Measurements from ENCODE around the gene SPATS2L.

The SPATS2L gene

DNA sequence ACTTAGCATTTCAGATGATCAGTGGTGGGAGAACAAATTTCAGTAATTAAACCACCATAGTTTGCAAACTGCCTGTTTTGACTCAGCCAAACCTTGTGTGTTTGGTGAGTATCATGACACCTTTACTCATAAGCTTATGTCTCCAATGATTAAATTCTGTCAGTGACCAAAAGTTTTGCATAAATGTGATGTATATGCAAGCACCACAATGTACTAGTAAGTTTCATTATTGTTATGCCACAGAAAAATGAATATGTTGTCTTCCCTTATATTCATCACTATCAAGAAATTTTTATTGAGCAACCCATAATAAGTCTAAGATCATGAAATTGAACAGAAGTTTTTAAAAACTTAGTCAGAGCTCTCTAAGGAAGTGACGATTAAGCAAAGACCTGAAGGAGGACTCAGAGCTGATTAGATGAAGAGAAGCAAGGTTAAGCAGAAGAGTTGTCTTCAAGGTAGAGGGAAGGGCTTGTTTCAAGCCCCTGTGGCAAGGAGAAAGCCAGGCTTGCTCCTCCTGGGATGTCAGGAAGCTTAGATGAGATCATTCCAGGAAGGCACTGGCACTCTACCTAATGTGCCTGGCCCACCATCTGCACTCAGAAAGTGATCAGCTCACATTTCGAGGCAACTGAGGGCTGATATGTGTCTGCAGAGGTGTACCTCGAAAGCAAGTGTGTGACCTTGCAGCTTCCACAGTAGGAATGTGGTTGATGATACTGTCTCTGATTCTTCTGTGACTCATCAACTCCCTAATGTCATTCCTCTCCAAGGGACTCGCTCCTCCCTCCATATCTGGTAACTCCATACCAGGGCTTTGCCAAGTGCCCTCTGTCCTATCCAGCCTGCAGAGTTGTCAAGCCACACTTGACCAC lies 148.7 kb downstream of the SPATS2L start:
- Histone ChIP-seq H3K36me3 (ENCODE audit: low read depth) (peaks cover 8% of the 10 kb centered on the region), H3K4me1 (ENCODE audit: insufficient read depth, poor library complexity, severe bottlenecking) (no peaks in the 10 kb centered on the region), H3K27ac (ENCODE audit: poor library complexity, severe bottlenecking) (no peak overlapping the region), H3K27me3 (ENCODE audit: insufficient read depth, poor library complexity, severe bottlenecking) (no peaks in the 10 kb centered on the region), H3K9me3 (ENCODE audit: severe bottlenecking) (no peaks in the 10 kb centered on the region), H3K4me3 (ENCODE audit: severe bottlenecking) (no peak overlapping the region)
- TF ChIP-seq CTCF (IDR thresholded peaks at IDR 0.05; ENCODE audit: poor library complexity, severe bottlenecking): no peak
- 0 out of 3 replicates have a peak, but pooled peaks have one; percentile 33 for ATAC-seq (ENCODE audit: low read depth)
- DNase-seq (ENCODE audit: low spot score): no peak

- no peak overlapping the region for H3K4me3 ChIP-seq (ENCODE audit: severe bottlenecking)
Observed at GRCh38 chr2:200455958-200456421, 149.5 kb downstream of the SPATS2L start.

GRCh38 chr2:200456567-200456966 lies 150.1 kb downstream of the SPATS2L start:
- TF ChIP-seq CTCF (IDR thresholded peaks at IDR 0.05; ENCODE audit: poor library complexity, severe bottlenecking): no peak
- Histone ChIP-seq H3K4me1 (ENCODE audit: insufficient read depth, poor library complexity, severe bottlenecking) (no peaks in the 10 kb centered on the region), H3K27ac (ENCODE audit: poor library complexity, severe bottlenecking) (no peak overlapping the region), H3K9me3 (ENCODE audit: severe bottlenecking) (no peaks in the 10 kb centered on the region), H3K36me3 (ENCODE audit: low read depth) (peaks cover 15% of the 10 kb centered on the region), H3K4me3 (ENCODE audit: severe bottlenecking) (no peak overlapping the region), H3K27me3 (ENCODE audit: insufficient read depth, poor library complexity, severe bottlenecking) (no peaks in the 10 kb centered on the region)
- ATAC-seq (ENCODE audit: low read depth) (no peak), DNase-seq (ENCODE audit: low spot score) (no peak)

More at GRCh38 chr2:200455958-200456421, 149.5 kb downstream of the SPATS2L start:
- DNase-seq (ENCODE audit: low spot score) (no peak), ATAC-seq (ENCODE audit: low read depth) (no peak)
- no peak for TF ChIP-seq CTCF (IDR thresholded peaks at IDR 0.05; ENCODE audit: poor library complexity, severe bottlenecking)
- Histone ChIP-seq H3K36me3 (ENCODE audit: low read depth) (peaks cover 10% of the 10 kb centered on the region), H3K27me3 (ENCODE audit: insufficient read depth, poor library complexity, severe bottlenecking) (no peaks in the 10 kb centered on the region), H3K4me1 (ENCODE audit: insufficient read depth, poor library complexity, severe bottlenecking) (no peaks in the 10 kb centered on the region), H3K9me3 (ENCODE audit: severe bottlenecking) (no peaks in the 10 kb centered on the region), H3K27ac (ENCODE audit: poor library complexity, severe bottlenecking) (no peak overlapping the region)

DNA sequence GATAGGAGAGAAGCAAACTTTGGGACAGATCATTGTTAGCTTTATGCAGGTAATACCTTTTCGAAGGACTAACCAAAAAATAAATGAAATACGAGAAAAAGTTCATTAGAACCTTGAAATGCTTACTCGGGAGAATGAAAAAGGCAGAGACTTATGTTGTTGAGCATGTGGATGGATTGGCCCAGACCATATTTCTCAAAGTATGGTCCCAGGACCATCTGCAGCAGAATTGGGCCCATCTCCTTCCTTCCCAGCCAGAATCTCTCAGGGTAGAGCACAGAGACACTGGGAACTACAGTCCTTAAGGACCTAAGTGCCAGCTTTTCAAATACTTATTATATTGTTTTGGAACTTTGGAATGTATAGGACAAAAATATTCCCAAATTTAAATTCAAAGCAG lies 152.6 kb downstream of the SPATS2L start:
- DNase-seq (ENCODE audit: low spot score): no peak
- no peaks in the 10 kb centered on the region for H3K27me3 ChIP-seq (ENCODE audit: insufficient read depth, poor library complexity, severe bottlenecking)
- no peak overlapping the region for H3K4me3 ChIP-seq (ENCODE audit: severe bottlenecking)
- H3K36me3 ChIP-seq (ENCODE audit: low read depth): peaks cover 28% of the 10 kb centered on the region
- ATAC-seq (ENCODE audit: low read depth): no peak
- H3K4me1 ChIP-seq (ENCODE audit: insufficient read depth, poor library complexity, severe bottlenecking): no peaks in the 10 kb centered on the region
- H3K9me3 ChIP-seq (ENCODE audit: severe bottlenecking): no peaks in the 10 kb centered on the region
- H3K27ac ChIP-seq (ENCODE audit: poor library complexity, severe bottlenecking): no peak overlapping the region
- no peak for TF ChIP-seq CTCF (IDR thresholded peaks at IDR 0.05; ENCODE audit: poor library complexity, severe bottlenecking)
